ENCODE data around the gene TRPV3.
A peak's percentile ranks its signal among the peaks of the same experiment; 100 is the strongest.
"Not testable (repeated sequence)": the region's sequence is repeated elsewhere in the genome, so short reads cannot be mapped to it uniquely, and the experiment has no call there.

The TRPV3 gene

DNA sequence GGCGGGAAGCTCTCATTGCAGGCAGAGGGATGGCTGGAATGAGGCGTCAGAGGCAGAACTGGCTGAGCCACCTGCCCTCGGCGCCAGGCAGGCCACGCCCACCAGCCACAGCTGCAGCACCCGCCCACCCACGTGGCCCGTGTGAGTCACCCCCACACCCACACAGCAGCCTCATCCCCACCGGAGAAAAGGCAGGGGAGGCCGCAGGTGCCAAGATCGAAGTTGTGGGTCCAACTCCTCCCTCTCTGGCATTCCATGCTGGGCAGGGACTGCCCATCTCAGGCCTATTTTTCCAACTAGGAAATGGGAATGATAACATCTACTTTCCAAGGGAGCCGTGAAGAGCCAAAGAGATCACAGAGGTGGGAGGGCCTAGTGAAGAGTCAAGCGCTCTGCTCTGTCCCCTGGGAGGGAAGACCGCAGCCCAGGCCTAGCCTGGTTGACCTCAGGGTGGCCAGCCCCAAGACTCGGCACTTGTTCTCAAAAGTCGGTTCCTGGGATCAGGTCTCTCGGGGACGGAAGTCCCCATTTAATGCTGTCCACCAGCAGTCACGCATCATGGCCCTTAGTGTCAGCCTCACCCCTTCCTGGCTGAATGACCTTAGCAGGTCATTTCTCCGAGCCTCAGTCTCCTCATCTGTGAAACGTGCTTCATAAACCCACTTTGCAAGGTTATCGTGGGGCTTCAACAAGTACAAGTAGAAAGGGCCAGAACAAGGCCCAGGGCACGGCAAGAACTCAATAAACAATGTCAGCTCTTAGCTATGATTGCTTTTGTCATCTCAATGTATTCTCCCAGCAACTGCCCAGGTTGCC lies at the start of gene TRPV3:
TSS of gene TRPV3 (minus strand) at position 45 of the 816 bp plus-strand sequence. CDS start 2,962 bp downstream, outside the sequence.
- peak; percentile 57 for DNase-seq (ENCODE audit: low read depth)

DNA sequence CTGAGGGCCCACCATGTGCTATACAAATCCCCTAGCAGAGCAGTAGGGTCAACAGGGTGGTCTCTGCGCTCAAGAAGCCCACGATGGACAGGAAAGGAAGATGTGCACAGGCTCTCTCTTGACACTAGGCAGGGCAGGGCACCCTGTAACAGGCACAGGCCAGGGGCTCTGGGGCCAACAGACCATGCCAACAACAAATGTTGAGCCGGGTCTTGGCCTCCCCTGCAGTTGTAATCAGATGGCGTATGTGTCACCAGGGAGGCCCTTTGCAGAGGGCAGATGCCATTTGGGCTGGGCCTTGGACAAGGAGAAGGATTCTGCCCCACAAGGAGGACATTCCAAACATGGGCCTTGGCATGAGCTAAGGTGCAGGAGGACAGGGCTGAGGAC lies 46.3 kb upstream of the TRPV3 start:
- no peak for DNase-seq (ENCODE audit: low read depth)

- no peak for DNase-seq (ENCODE audit: low read depth)
These were observed 45.7 kb upstream of the TRPV3 start for GRCh38 chr17:3603119-3603869.

DNA sequence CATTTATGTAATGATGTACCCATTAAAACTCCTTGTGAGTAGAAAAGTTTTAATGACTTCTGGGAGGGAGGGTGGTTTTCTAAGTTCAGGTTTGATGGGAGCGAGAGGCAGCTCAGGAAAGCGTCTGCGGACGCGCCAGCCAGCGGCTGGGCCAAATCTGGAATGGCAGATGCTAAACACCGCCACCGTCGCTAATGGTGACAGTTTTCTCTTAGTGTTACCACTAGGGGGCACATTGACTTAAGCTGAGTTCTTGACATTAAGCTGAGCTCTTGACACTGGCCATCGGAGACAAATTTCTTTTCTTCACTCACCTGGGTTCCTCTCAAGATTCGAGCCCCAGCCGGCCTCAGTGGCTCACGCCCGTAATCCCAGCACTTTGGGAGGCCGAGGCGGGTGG lies 44.9 kb upstream of the TRPV3 start:
- no peak for DNase-seq (ENCODE audit: low read depth)

DNA sequence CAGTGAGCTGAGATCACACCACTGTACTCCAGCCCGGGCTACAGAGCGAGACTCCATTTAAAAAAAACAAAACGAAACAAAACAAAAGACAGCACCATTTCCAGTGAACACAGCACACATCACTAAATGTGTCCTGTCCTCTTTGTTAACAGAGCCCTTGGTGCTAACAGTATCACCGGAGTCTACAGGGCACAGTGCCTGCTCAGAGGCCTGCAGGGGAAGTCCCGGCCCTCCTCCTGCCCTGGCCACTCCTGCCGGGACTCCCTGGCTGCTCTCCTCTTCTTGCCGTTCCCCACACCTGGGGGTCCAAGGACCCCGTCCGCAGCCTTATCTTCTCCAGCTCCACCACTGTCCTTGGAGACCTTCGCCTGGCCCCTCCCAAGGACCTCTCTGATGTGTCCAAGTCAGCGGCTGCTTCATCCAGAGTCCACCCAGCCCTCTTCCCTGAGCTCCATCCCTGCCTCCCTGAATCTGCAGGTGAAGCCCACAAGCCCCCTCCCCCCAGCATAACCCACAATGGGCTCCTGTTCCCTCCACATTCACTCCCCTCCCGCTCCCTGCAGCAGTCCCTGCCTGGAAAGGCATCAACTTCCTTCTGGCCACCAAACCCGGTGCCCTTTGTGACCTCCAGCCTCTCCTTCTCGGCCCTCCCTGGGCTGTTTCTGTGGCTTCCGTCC lies 43.1 kb upstream of the TRPV3 start:
- no peak for DNase-seq (ENCODE audit: low read depth)

- no peak for DNase-seq (ENCODE audit: low read depth)
These were observed 40.5 kb upstream of the TRPV3 start for GRCh38 chr17:3598078-3598477.

DNA sequence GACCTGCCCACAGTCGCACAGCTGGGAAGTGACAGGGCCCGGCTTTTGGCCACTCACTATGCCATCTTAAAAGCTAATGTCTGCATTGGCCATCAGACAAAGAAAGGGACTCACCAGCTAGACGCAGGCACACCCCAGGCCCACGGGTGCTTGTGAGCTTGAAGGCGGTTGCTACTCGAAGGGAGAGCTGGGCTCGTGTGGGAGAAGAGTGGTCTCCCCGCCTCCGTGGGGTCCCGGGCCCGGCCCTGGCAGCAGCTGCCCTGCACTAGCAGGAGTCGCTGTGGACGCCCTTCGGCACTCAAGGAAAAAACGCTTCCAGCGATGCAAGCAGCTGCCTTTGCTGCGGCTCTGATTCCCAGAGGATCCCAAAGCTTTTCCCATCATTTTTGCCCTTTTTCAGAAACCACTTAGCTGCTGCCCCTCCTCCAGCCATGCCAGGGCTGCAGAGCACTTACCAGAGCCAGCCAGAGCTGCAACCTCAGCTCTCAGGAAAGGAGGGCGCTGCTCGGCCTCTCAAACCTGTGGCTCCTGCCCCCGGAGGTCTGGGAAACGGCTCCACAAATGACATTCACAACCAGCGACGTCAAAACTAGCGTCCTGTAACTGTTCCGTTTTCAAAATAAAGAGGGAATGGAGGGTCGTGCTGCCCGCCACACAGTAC lies 39.3 kb upstream of the TRPV3 start:
- no peak for DNase-seq (ENCODE audit: low read depth)

GRCh38 chr17:3594976-3595375 lies 37.4 kb upstream of the TRPV3 start:
- DNase-seq (ENCODE audit: low read depth), result no peak

DNA sequence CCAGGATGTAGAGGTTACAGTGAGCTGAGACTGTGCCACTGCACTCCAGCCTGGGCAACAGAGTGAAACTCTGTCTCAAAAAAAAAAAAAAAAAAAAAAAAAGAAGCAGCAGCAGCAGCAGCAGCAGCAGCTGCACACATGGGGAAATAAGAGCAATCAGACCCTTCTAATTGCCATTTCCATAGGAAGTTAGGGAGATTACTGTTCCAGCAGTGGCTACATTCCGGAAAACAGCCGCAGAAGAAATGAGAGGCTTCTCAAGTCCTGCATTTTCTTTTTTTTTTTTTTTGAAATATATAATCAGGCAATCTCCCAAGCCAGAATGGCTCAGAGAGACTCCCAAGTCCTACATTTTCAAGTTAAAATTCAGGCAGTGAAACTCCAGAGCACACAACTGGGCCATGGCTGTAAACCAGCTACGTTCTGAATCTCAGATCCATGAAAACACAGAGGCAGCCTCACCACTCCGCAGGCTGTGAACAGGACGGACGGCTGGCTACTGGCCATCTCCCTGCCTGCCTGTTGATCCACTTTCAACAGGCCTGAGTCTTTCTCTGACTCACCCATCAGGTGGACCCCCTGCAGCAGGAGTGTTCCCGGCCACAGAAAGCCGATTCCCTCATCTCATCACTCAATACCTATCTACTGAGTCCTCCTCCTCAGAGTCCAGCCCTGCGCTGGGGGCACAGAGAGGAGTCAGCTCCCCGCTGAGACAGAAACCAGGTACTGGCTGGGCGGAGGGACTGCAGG lies 36.6 kb upstream of the TRPV3 start:
- DNase-seq (ENCODE audit: low read depth), result no peak

GRCh38 chr17:3593384-3593783 lies 35.8 kb upstream of the TRPV3 start:
- no peak for DNase-seq (ENCODE audit: low read depth)

- DNase-seq (ENCODE audit: low read depth), result no peak
These were observed 34.7 kb upstream of the TRPV3 start for GRCh38 chr17:3592216-3592860.

DNA sequence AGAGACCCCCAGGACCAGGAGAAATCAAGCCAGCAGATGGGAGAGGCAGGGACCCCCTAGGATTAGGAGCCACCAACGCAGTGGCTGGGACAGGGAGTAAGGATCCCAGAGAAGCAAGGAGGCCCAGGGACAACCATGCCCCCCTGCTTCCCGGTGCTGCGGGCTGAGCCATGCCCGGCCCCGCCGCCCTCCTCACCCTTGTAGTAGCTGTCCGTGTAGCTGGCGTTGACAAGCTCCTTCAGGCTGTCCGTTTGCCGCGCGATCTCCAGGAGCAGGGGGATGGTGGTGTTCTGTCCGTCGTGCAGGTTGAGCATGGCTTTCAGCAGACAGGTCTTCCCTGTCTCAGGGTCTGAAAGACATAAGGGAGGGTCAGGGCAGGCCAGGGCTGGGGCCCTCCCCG lies 33.2 kb upstream of the TRPV3 start:
- DNase-seq (ENCODE audit: low read depth), result no peak

DNA sequence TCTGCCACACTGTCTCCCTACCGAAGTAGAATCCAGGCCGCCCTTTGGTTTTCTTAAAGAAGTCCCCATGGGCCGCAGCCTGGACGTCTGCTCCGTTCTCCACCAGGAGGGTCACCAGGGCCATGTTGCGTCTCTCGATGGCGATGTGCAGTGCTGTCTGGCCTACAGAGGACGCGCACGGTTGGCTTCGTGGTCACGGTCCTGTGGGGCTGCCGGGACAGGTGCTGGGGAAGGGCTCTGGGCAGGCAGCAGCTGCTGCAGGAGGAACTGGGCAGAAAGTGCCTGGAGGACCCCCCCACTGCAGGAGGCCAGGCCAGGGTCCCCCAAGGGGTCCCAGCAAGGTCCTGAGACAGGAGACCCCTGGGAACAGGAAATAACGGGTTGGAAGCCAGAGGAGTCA lies 32.6 kb upstream of the TRPV3 start:
- no peak for DNase-seq (ENCODE audit: low read depth)

DNA sequence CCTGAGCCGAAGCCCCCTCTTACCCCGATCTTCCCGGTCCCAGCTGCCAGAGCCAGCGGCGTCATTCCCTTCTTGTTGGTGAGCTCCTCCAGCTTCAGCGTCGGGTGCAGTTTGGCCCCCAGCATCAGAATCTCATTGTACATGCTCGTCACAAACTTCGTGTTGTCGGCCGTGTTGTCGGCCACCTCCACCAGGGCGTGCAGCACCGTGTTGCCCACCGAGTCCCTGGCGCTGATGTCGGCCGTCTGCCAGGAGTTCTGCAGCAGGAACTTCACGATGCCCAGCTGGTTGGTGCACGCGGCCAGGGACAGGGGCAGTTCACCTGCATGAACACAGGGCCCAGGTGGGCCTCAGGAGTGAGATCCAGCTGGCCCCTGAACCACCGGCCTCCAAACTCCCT lies 32.2 kb upstream of the TRPV3 start:
- DNase-seq (ENCODE audit: low read depth), result no peak

DNA sequence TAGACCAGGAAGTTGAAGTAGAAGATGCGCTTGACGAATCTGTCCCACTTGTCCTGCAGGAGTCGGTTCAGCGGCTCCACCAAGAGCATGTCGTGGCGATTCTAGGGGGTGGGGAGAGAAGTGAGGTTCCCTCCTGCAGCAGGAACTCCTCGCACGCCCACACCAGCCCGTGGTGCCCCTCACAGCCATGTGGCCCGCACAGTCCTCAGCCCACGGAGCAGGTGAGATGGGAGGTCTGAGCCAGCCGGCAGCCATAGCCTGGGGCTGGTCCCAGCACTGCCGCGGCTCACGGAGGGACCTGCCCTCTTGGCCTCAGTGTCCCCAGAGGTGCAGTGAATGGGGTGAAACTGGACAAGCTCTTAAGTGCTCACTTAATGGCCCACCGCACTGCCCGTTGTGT lies 28.2 kb upstream of the TRPV3 start:
- DNase-seq (ENCODE audit: low read depth), result no peak

GRCh38 chr17:3583456-3583855 lies 25.8 kb upstream of the TRPV3 start:
- DNase-seq (ENCODE audit: low read depth), result no peak

- no peak for DNase-seq (ENCODE audit: low read depth)
These were observed 25.3 kb upstream of the TRPV3 start for GRCh38 chr17:3582915-3583314.

DNA sequence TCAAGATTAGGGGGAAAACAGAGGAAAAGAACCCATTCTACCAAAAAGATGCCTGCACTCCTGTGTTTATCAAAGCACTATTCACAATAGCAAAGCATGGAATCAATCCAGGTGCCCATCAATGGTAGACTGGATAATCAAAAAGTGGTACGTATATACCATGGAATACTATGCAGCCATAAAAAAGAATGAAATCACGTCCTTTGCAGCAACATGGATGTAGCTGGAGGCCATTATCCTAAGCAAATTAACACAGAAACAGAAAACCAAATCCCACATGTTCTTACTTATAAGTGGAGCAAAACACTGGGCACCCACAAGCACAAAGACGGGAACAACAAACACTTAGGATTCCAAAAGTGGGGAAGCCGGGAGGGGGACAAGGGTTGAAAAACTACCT lies 21.1 kb upstream of the TRPV3 start:
- not testable (repeated sequence) for DNase-seq (ENCODE audit: low read depth)

DNA sequence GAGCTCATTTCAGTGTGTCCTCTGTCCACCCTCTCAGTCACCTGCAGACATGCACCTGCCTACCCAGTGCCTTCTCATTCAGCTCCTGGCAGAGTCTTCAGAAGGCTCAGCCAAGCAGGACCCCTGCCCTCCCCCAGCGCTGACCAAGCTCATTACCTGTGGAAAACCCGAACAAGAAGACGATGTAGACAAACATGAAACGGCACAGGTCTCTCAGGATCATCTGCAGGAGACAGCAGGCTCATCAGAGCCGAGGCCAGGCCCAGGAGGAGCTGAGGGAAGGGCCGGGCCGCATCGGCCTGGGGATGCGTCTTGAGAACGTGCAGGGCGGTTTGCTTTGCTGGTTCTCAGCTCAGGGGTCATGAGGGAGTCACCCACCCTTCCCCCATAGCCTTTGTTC lies 19.4 kb upstream of the TRPV3 start:
- no peak for DNase-seq (ENCODE audit: low read depth)

GRCh38 chr17:3575511-3575910 lies 17.9 kb upstream of the TRPV3 start:
- DNase-seq (ENCODE audit: low read depth), result no peak

DNA sequence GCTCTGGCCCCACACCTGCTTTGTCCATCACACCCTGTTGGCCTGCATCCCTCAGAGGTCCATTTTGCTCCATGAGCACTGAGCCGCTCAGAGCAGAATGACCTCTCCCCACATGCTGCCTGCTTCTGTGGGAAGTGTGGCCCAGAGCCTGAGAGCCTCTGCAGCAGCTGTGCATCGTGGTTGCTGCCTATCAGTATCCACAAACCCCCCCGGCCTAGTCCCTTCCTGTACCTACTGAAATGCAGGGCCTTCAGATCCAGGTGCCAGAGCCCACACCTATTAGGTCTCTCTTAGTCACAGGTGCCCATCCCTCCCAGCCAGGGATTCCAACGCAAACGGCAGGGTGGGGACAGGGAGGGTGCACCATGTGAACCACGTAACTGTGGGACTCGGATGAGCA lies 16.6 kb upstream of the TRPV3 start:
- no peak for DNase-seq (ENCODE audit: low read depth)

Data from activated T-helper 1 cell treated with Interleukin-2 at 50 U/mL for 16 hours (primary cell).